IMR-90 (cell line): ENCODE measurements around the gene EXOC6B. TPM values are rescaled to one million over a fixed set of nuclear protein-coding genes. Genes with fewer than 3 reads are reported as not detected.

Source experiments
- ATAC-seq: fragments of 200-7000 bp; cut with Tn5 transposase; 2 replicates; pipeline ENCODE4 v1.9.1; 2020; ENCODE audit warnings: low read depth, mild to moderate bottlenecking, moderate library complexity
- BruUV-seq: library from RNA; stranded (reverse); fragments of 400-500 nt; replicated peaks from 2 replicates; lab custom pipeline; 2021; lab: Mats Ljungman, UMichigan
- CTCF ChIA-PET: fragments of 300-600 bp; formaldehyde crosslinking; extraction: SDS; loops from one replicate; lab custom pipeline; 2021; ENCODE audit warnings: antibody characterized with exemption; lab: Yijun Ruan, JAX
- POLR2A ChIA-PET: fragments of 300-600 bp; sonication (Branson Sonifier 250); formaldehyde crosslinking; loops from one replicate; lab custom pipeline; 2022; ENCODE audit warnings: antibody characterized with exemption; ENCODE audit not compliant: unreplicated experiment; lab: Charles Lee
- DNase-seq: peaks from one replicate; pipeline ENCODE4 v3.0.0; 2013
- H2AFZ ChIP-seq: replicated peaks from 2 replicates; pipeline ENCODE3; 2013; ENCODE audit warnings: low read length, mild to moderate bottlenecking; ENCODE audit not compliant: poor library complexity
- H2AK5ac ChIP-seq: 2 replicates; pipeline ENCODE4 v1.6.1; 2013; ENCODE audit warnings: low read depth, low read length, inconsistent platforms
- H2AK9ac ChIP-seq: replicated peaks from 2 replicates; pipeline ENCODE3; 2013; ENCODE audit warnings: mild to moderate bottlenecking, low read depth, low read length, moderate library complexity; ENCODE audit not compliant: poor library complexity
- H2BK120ac ChIP-seq: 2 replicates; pipeline ENCODE4 v1.6.1; 2013; ENCODE audit warnings: low read depth, low read length, inconsistent platforms
- H2BK15ac ChIP-seq: 3 replicates; pipeline ENCODE4 v1.6.1; 2013; ENCODE audit warnings: low read depth, low read length, inconsistent platforms
- H2BK20ac ChIP-seq: 2 replicates; pipeline ENCODE4 v1.6.1; 2013; ENCODE audit warnings: low read depth, mild to moderate bottlenecking, inconsistent platforms, low read length, moderate library complexity
- H2BK5ac ChIP-seq: 2 replicates; pipeline ENCODE4 v1.6.1; 2013; ENCODE audit warnings: mild to moderate bottlenecking, low read depth, low read length, inconsistent platforms; ENCODE audit not compliant: poor library complexity, severe bottlenecking
- H3K14ac ChIP-seq: replicated peaks from 2 replicates; pipeline ENCODE4 v1.6.1; 2013; ENCODE audit warnings: low read depth, low read length, inconsistent platforms
- H3K18ac ChIP-seq: 2 replicates; pipeline ENCODE4 v1.6.1; 2013; ENCODE audit warnings: low read depth, low read length, control low read depth
- H3K23ac ChIP-seq: 2 replicates; pipeline ENCODE4 v1.6.1; 2013; ENCODE audit warnings: low read depth, low read length, inconsistent platforms
- H3K27ac ChIP-seq: 2 replicates; pipeline ENCODE4 v1.5.1; 2013; ENCODE audit warnings: mild to moderate bottlenecking, control low read depth, low read length; ENCODE audit not compliant: insufficient read depth
- H3K27me3 ChIP-seq: 2 replicates; pipeline ENCODE4 v1.6.1; 2013; ENCODE audit warnings: low read length; ENCODE audit not compliant: control insufficient read depth, insufficient read depth
- H3K36me3 ChIP-seq: 2 replicates; pipeline ENCODE4 v1.6.1; 2013; ENCODE audit warnings: low read length, mixed read lengths; ENCODE audit not compliant: control insufficient read depth, insufficient read depth
- H3K4ac ChIP-seq: 2 replicates; pipeline ENCODE4 v1.6.1; 2013; ENCODE audit warnings: low read depth, low read length, inconsistent platforms
- H3K4me1 ChIP-seq: 2 replicates; pipeline ENCODE4 v1.6.1; 2013; ENCODE audit warnings: low read length, mixed read lengths; ENCODE audit not compliant: control insufficient read depth, insufficient read depth
- H3K4me2 ChIP-seq: 2 replicates; pipeline ENCODE4 v1.6.1; 2013; ENCODE audit warnings: low read depth, mild to moderate bottlenecking, control low read depth, low read length, moderate library complexity
- H3K4me3 ChIP-seq: 2 replicates; pipeline ENCODE4 v1.5.1; 2013; ENCODE audit warnings: low read depth, mild to moderate bottlenecking, control low read depth, low read length, moderate library complexity; ENCODE audit not compliant: insufficient read depth
- H3K56ac ChIP-seq: 2 replicates; pipeline ENCODE4 v1.6.1; 2013; ENCODE audit warnings: low read length, inconsistent platforms; ENCODE audit not compliant: insufficient read depth; ENCODE audit errors: extremely low read depth
- H3K79me1 ChIP-seq, 2 experiments: 2 replicates each; pipeline ENCODE4 v1.6.1; 2013; ENCODE audit warnings: low read length in 2 of 2, inconsistent platforms in 1 of 2, low read depth in 1 of 2
- H3K9ac ChIP-seq: 2 replicates; pipeline ENCODE4 v1.6.1; 2013; ENCODE audit warnings: low read depth, low read length, control low read depth
- H3K9me1 ChIP-seq: 2 replicates; pipeline ENCODE4 v1.6.1; 2013; ENCODE audit warnings: low read length, inconsistent platforms; ENCODE audit not compliant: insufficient read depth
- H3K9me3 ChIP-seq: 2 replicates; pipeline ENCODE4 v1.6.1; 2013; ENCODE audit warnings: low read length; ENCODE audit not compliant: control insufficient read depth, insufficient read depth
- H4K20me1 ChIP-seq: 2 replicates; pipeline ENCODE4 v1.6.1; 2013; ENCODE audit warnings: low read length, inconsistent platforms; ENCODE audit not compliant: insufficient read depth
- H4K5ac ChIP-seq: 2 replicates; pipeline ENCODE4 v1.6.1; 2013; ENCODE audit warnings: mild to moderate bottlenecking, low read depth, low read length, control low read depth
- H4K8ac ChIP-seq, 2 experiments: 2 replicates each; pipeline ENCODE4 v1.6.1; 2013; ENCODE audit warnings: low read depth in 2 of 2, low read length in 2 of 2, control low read depth in 1 of 2, inconsistent platforms in 1 of 2
- H4K91ac ChIP-seq: 2 replicates; pipeline ENCODE4 v1.6.1; 2013; ENCODE audit warnings: low read depth, low read length, inconsistent platforms; ENCODE audit not compliant: insufficient read depth
- BHLHE40 ChIP-seq: fragments of 150-350 bp; IDR thresholded peaks from 2 replicates; pipeline ENCODE4 v1.6.1; 2016; ENCODE audit warnings: mild to moderate bottlenecking, low read depth, low read length
- FOS ChIP-seq: fragments of 150-350 bp; IDR thresholded peaks from 2 replicates; pipeline ENCODE4 v1.6.1; 2016; ENCODE audit warnings: low read depth, low read length
- MAZ ChIP-seq: IDR thresholded peaks from 2 replicates; pipeline ENCODE4 v1.6.1; 2012; ENCODE audit warnings: low read depth, mild to moderate bottlenecking, low read length, improper control_type of control experiment, moderate library complexity, borderline replicate concordance
- WGBS, 2 experiments: methylation state at CpG; one replicate each; pipeline versions ENCODE4 v1.1.5 to v1.1.7; 2013; ENCODE audit warnings: missing lambda C conversion rate in 2 of 2; ENCODE audit not compliant: insufficient read length in 1 of 2; ENCODE audit errors: extremely low coverage in 2 of 2; 5-methylcytosine and 5-hydroxymethylcytosine counted together
- dilution Hi-C: fragments of 300-500 bp; cut with HindIII; formaldehyde crosslinking; loops from one replicate; pipeline ENCODE4 v1.14.3; 2018; ENCODE audit warnings: low sequenced_read_pairs; ENCODE audit not compliant: unreplicated experiment
- in situ Hi-C: fragments of 300-500 bp; cut with MboI; formaldehyde crosslinking; loops from 3 replicates; pipeline ENCODE4 v1.14.3; 2019; ENCODE audit warnings: low sequenced_read_pairs, inconsistent platforms, mixed read lengths
- intact Hi-C: fragments of 100-400 bp; cut with micrococcal nuclease; formaldehyde crosslinking; loops from 2 replicates; pipeline ENCODE4 v1.10.0; 2022
- polyA plus RNA-seq, 3 experiments: library from polyadenylated mRNA; depleted of rRNA; stranded (reverse); fragments of >200 nt; gene quantifications; 2 replicates each; pipeline ENCODE4 v1.2.3, GENCODE V29; 2012; ENCODE audit warnings: low replicate concordance in 1 of 3
- total RNA-seq: library from RNA; depleted of rRNA; stranded (reverse); fragments of >200 nt; gene quantifications from 2 replicates; pipeline ENCODE4 v1.2.3, GENCODE V29; 2012
- TF ChIP-seq, protein P1 (sequence below): conservative IDR thresholded peaks from 2 replicates; pipeline ENCODE4 v1.5.1; 2012; ENCODE audit warnings: mild to moderate bottlenecking, low read depth, low read length, improper control_type of control experiment

The EXOC6B gene
- total and polyA plus RNA-seq, 2 of the 4 experiments (the other 2 are of a cell fraction) = 10.2 to 29.4 TPM

DNA sequence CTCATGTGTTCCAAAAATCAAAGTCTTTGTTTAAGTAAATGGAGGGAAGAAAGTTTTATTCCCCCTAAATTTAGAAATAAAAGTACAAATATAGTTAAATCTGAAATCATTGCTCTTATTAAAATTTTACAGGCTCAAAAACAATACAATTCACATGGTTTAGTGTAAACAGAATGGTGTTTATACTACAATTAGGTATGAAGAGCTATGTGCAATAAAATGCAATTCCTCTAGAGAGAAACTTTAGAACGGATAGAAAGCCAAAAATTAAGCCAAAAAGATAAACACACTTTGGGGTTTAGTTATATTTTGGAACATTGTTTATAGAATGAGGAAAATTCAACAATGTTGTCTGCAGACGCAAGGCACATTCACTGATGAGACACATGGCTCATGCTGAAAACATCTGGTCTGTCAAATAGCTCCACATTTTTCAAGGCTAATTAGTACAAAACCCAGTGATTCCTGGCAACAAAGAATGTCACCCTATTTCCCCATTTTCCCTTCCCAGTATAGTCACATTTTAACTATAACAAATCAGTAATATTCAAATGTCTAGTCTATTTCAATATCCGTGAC, 103.3 kb downstream of the EXOC6B start:
- intact Hi-C loops (no loop called here), in situ Hi-C loops (no loop called here), dilution Hi-C loops (no loop called here)
- H3K9me3 ChIP-seq = no peaks in the 10 kb centered on the region
- no peak overlapping the region for H3K23ac ChIP-seq
- no peak overlapping the region for H3K4ac ChIP-seq
- no peak overlapping the region for H3K56ac ChIP-seq
- H3K9ac ChIP-seq = no peak overlapping the region
- H3K4me2 ChIP-seq = peak overlapping the region; percentile 55; the same call in 1 of the 2 replicates
- no peak overlapping the region for H2AFZ ChIP-seq
- CTCF ChIA-PET = no interaction called here
- no peak overlapping the region for H4K8ac ChIP-seq
- no TSS peak for BruUV-seq
- H3K4me3 ChIP-seq = no peak overlapping the region
- TF ChIP-seq, protein P1, sequence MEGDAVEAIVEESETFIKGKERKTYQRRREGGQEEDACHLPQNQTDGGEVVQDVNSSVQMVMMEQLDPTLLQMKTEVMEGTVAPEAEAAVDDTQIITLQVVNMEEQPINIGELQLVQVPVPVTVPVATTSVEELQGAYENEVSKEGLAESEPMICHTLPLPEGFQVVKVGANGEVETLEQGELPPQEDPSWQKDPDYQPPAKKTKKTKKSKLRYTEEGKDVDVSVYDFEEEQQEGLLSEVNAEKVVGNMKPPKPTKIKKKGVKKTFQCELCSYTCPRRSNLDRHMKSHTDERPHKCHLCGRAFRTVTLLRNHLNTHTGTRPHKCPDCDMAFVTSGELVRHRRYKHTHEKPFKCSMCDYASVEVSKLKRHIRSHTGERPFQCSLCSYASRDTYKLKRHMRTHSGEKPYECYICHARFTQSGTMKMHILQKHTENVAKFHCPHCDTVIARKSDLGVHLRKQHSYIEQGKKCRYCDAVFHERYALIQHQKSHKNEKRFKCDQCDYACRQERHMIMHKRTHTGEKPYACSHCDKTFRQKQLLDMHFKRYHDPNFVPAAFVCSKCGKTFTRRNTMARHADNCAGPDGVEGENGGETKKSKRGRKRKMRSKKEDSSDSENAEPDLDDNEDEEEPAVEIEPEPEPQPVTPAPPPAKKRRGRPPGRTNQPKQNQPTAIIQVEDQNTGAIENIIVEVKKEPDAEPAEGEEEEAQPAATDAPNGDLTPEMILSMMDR = no peak
- peak; percentile 58; the same call in 1 of the 2 replicates for TF ChIP-seq BHLHE40
- 0 out of 2 replicates have a peak, but pooled peaks have one; percentile 21 for TF ChIP-seq FOS
- no peak for TF ChIP-seq MAZ
- no peak overlapping the region; the same call in 1 of the 2 replicates for H3K27ac ChIP-seq
- no peak overlapping the region for H2BK20ac ChIP-seq
- peaks cover 2% of the 10 kb centered on the region; the same call in 1 of the 2 replicates for H3K36me3 ChIP-seq
- WGBS, 2 experiments = no CpG with 5 or more reads among the region's 3 CpGs
- H3K14ac ChIP-seq = no peak overlapping the region
- no peaks in the 10 kb centered on the region for H3K27me3 ChIP-seq
- H2AK9ac ChIP-seq = no peak overlapping the region
- no peak overlapping the region for H2BK15ac ChIP-seq
- H3K4me1 ChIP-seq = peaks cover 11% of the 10 kb centered on the region
- no peak overlapping the region for H4K91ac ChIP-seq
- 0 out of 2 replicates have a peak, but pooled peaks cover 3% of the 10 kb centered on the region for H3K9me1 ChIP-seq
- H4K5ac ChIP-seq = no peak overlapping the region
- no peak overlapping the region for H2AK5ac ChIP-seq
- ATAC-seq (peak; percentile 90), DNase-seq (peak; percentile 73)
- H3K79me1 ChIP-seq = peaks cover 3 to 9% of the 10 kb centered on the region in 2 experiments; a peak in 3 of 4 replicates
- H3K18ac ChIP-seq = no peak overlapping the region
- H2BK120ac ChIP-seq = peak overlapping the region; percentile 66; the same call in 1 of the 2 replicates
- H2BK5ac ChIP-seq = peak overlapping the region; percentile 18
- H4K20me1 ChIP-seq = no peaks in the 10 kb centered on the region
- POLR2A ChIA-PET = no interaction called here
